SH-SY5Y (cell line): ENCODE results near the gene CSRP1.
A peak's percentile ranks its signal among the peaks of the same experiment; 100 is the strongest.

Experiments
- GATA2 ChIP-seq: IDR thresholded peaks from 2 replicates; pipeline ENCODE4 v1.6.1; 2011; ENCODE audit warnings: mild to moderate bottlenecking, low read depth, low read length
- GATA3 ChIP-seq: IDR thresholded peaks from 2 replicates; pipeline ENCODE4 v1.6.1; 2011; ENCODE audit warnings: low read depth, mild to moderate bottlenecking, low read length, moderate library complexity

The CSRP1 gene

DNA sequence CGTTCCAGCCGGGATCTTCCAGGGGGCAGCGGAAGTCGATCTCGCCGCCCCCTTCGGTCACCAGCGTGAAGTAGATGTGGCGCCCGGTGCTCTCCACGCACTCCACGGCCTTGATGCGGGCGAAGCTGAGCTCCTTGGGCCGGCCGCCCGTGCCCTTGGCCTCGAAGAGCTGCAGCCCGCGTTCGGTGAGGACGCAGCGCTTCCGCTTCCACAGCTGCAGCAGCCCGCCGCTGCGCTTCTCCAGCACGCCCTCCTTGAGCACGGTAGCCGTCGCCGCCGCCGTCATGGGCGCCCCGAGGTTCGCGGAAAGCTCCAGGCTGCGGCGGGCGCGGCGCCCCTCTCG, 38.5 kb downstream of the CSRP1 start:
- TF ChIP-seq GATA2 (0 out of 2 replicates have a peak, but pooled peaks have one; percentile 5), GATA3 (no peak)

DNA sequence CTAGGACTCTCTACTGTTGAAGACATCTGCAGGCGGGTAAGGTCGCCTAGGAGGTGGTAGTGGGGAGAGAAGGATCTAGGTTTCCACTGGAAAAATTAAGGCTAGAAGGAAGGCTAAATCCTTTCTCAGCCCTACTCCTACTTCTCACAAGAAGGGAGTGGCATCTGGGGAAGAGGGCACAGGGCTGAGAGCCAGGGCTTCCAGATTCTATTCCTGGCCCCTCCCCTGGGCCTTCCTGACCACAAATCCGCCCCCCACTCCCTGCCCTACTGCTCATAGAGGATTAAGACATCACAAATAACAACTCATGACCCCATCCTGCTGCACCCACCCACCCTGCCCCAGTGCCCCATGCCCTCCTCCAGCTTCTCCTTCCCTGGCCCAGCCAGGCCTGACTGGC, 40.4 kb downstream of the CSRP1 start:
- TF ChIP-seq GATA2 (no peak), GATA3 (no peak)

DNA sequence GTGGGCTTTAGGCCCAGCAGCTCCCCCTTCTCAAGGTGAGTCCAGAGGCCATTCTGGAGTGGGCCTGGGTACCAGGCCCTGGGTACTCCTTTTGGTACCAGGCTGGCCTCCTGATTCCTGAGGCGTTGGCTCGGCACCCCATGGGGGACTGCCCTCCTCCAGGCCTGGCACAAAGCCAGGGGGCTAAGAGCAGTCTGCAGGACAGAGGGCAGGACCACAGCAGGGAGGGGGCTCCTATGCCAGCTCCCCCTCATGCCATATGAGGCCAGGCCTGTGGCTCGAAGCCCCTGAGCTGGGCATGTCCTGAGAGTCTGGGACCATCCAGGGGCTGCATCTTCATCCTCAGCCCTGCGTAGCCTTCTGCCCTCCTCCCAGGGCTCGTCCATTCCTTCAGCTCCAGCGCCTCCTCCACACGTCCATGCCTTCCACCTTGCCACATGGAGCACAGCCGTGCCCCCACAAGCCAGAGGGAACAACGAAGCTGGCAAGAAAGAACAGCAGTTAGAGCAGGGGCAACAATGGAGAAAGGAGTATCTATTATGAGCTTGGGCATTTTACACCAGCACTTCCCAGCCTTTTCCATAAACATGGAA, 41.1 kb downstream of the CSRP1 start:
- TF ChIP-seq GATA2, result no peak
- TF ChIP-seq GATA3, result no peak

DNA sequence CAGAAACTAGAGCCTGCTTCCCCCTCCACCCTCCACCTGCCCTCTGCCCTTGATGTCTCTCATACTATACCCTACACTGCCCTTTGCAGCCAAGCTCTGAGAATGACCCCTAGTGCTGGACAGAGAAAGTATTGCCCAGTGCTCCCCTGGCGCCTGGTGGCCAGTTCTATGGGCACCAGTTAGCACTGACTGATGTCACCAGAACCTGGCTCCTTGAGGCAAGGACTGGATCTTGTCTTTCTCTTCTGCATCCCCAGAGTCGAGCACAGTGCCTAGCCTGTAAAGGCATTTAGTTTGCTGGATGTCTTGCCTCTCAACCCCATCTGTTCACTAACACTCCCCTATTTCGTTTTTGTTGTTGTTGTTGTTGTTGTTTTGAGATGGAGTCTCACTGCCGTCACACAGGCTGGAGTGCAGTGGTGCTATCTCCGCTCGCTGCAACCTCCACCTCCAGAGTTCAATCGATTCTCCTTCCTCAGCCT, 43.8 kb downstream of the CSRP1 start:
- TF ChIP-seq GATA2 (no peak), GATA3 (no peak)

DNA sequence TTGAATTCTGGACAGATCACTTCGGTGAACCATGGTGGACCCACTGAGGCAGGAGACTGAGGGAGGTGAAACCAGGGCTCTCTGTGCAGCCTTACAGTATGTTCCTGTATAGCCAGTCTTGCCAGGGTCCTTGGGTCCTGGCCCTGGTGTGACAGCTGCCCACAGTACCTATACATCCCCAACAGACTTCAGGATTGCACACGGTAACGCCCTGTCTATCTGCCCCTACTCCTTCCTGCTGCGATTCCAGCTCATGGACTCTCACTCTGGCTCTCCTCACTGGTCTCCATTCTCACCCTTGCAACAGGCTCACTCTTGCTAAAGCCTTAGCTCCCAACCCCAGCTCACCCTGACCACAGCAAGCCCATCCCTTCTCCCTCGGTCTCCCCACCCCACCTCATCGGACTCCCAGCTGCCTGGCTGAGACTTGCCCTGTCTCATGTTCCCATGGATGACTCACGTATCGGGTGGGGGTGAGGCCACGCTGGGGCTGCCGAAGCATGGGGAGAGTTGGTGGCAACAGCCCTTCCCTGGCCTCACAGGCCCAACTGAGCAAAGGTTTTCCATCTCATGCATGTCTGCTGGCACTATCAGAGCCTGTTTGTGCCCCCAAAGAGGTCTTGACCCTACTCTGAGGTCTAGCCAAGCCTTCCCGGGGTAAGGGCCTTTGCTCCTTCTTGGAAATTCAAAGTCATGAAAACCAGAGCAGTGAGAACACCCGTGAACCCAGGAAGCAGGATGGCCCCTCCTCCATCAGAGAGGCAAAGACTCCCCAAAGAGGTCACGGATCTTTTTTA, 45.1 kb downstream of the CSRP1 start:
- TF ChIP-seq GATA2 (no peak), GATA3 (no peak)

DNA sequence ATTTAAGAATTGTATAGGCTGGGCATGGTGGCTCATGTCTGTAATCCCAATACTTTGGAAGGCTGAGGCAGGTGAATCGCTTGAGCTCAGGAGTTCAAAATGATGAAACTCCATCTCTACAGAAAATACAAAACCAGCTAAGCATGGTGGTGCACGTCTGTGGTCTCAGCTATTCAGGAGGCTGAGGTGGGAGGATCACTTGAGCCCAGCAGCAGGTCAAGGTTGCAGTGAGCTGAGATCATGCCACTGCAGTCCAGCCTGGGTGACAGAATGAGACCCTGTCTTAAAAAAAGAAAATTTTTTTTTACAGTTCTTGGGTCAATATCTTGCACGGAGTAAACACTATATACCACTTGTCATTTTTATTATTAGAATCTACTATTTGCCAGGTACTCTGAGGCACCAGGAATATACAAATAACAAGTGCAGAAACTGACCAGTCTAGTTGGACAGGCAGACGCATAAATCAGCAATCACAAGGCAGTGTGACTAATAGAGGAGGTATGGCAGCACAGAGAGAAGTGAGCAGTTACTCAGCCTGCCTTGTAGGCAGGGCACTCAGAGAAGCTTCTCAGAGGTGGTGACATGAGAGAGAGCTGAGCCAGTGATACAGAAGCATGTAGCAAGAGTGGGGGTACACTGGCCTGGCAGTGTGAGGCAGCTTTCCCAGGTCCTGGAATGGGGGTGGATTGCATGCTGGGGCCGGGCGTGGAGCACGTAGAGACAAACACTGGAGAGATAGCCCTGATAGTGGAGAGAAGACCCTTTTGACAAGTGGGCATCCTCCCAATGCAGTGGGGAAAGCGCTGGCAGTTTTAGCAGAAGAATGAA, 45.9 kb downstream of the CSRP1 start:
- TF ChIP-seq GATA2 (no peak), GATA3 (no peak)

DNA sequence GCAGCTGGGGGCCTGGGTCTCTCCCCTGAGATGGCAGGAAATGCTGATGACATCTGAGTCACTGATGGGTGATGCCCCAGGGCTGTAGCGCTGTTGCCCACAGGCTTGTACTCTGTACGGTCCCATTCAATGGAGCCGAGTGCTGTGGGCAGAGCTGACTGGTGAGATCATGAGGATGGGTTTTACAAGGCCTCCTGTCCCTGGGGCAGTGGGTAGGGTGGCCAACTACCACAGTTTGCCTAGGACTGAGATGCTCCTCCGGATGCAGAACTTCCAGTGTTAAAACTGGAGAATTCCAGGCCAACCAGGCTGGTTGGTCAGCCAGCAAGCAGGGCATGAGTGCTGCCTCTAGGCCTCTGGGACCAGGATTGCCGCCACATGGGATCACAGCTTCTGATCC, 47.1 kb downstream of the CSRP1 start:
- TF ChIP-seq GATA2 (no peak), GATA3 (no peak)

DNA sequence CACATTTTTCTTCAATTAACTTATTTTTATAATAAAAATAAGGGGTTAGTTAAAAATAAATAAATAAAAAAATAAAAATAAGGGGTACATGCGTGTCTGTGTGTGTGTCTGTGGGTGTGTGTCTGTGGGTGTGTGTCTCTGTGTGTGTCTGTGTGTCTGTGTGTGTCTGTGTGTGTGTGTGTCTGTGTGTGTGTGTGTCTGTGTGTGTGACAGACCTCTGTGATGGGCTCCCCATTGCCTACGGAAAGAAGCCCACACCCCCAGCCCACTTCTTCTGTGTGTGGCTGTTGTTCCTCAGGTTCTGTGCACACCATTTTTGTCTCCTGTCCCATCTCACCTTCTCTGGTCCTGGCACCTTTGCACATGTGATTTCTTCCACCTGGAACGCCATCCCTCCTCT, 47.9 kb downstream of the CSRP1 start:
- TF ChIP-seq GATA2, result no peak
- no peak for TF ChIP-seq GATA3

DNA sequence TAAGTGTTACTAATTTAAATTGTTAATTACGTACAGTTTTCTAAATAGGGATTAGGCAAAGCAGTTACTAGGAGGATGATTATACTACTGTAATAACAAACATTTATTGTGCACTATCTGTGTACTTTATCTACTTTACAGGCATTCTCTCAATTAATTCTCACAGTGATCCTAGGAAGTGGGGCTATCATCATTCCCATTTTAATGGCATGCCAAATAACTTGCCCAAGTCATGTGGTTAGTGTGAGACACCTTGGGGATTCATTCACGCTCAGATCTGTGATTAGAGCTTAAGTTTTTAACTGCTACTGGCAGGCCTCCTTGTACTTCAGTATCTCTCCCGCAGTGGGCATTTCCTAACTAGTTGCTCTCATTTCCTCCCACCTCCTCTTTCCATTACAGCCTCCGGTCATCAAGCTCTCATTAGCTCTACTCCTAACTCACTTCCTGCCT, 49.4 kb downstream of the CSRP1 start:
- TF ChIP-seq GATA3 (no peak), GATA2 (no peak)

DNA sequence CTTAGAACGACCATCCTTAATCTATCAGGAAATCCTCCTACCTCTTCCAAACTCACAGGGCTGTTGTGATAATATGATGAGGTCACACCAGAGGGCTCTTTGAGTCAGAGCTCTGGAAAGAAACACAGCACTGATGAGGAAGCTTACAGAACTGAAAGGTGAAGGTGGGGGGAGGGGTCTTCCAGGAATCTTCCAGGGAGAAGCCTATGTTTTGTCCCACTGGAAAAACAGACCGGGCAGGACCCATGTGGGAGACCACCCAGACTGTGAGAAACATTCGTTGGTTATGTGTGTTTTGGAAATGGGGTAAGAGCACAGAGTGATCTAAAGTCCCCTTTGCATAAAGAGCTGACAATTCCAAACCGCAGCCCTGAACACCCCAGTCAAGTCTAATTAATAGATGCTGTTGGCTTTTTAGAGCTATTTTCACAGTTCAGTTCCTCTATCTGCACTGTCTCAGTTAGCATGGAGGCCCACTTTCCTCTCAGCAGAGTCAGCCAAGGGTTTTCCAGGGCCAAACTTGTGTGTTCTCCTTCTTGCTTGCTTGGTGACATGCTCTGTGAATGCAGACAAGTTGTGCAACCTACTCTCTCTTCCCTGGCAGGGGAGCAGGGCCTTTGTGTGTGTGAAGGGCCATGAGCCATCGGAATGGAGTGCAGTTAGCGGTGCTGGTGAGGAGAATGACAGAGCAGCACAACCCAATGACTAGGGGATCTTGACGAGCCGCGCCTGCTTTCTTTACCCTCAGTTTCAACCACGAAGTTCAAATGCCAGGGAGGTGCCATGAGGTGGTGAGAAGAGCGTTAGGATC, 50.2 kb downstream of the CSRP1 start:
- TF ChIP-seq GATA2 (no peak), GATA3 (no peak)

DNA sequence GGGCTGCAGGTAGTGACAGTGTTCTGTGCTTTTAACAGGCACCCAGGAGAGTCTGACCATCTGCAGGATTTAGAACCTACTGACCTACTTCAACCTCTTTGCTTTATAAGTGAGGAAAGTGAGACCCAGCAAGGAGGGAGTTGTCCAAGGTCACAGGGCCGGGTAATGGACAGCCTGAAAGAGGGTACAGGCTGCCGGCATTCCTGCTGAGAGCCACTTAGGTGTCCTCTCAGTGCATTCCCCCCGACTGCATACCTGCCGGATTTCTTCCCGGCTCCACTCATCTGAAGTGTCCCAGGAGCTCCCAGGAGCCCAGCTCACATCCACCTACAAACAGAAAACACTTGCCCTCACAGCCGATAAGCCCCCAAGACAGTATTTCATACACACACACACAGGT, 51.8 kb downstream of the CSRP1 start:
- TF ChIP-seq GATA2 (no peak), GATA3 (no peak)

DNA sequence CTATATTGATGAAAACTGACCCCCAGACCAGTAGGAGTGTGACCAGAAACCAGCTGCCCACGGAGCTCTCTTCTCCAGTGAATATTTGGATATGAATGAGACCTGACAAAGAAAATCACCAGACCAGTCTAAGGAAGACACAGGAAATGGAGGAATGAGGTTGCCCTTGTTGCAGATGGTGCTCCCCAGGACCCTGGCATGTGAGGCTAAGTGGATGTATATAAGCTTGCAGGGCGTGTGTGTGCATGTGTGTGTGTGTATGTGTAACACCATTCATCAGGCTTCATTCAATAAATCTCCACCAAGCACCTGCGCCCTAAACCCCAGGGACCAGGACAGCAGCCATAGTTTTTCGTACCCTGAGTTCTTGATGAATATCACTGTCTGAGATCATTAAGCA, 52.3 kb downstream of the CSRP1 start:
- TF ChIP-seq GATA2 (no peak), GATA3 (no peak)

DNA sequence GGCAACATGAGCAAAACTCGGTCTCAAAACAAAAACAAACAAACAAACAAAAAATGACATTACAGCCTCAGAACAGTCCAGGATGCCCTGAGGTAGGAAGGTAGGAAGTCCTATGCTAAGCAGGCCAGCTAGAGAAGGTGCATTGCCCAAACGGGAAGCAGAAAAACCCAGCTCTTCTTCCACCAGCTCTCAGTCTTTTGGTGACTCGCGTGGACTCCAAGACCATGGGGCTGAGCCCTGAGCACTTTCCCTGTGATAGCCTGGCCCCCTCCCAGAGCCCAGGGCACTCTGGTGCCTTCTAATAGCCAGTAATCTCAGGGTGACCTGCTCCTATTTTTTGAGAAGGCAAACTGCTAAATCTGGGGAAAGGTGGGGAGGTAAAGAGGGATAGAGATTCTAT, 54.1 kb downstream of the CSRP1 start:
- TF ChIP-seq GATA2 (no peak), GATA3 (no peak)
